Measurements from ENCODE around the gene RAD51B.
"Not testable (repeated sequence)": the region's sequence is repeated elsewhere in the genome, so short reads cannot be mapped to it uniquely, and the experiment has no call there.

RAD51B gene

DNA sequence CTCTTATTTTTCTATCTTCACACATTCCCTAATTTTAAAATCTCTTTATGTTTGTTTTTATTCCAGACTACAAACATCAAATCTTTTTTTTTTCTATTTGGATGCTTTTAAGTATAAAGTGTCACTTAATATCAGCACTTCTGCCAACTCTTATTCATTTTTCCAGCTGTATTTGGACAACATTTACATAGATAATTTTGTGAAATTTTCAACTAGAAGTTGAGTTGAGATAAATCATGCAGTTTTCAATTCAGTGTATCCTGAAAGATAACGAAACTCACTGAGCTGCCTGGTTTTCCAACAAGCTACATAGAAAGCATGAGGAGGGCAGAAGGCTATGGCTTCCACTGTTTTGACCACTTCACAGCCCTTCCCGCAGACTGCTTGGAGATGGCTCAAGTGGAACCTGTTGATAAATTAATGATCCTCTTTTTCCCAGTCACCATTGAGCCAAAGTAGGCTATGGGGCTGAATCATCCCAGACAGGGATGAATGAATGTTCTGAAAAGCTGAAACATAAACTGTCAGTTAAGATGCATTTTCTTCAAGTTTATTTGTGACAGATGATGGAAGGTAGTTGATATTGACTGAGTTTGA is 213.9 kb downstream of the RAD51B start:
- DNase-seq = no peak

DNA sequence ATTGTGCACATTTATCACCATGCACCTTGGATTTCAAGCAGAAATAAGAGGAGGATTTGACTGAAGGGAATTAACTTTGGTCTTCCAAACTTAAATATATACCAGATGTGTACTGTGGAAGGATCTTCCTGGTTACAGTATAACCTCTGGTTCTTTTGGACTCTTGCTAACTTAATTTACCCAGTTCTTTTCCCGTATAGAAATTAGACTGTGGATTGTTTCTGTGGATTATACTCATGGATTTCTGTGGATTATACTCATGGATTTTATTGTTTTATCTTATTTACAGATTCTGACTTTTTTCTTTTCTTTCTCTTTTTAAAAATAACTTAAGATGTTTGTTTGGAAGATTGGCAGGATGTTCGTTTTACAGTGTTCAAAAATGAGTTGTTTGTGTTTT is 215.3 kb downstream of the RAD51B start:
- no peak for DNase-seq

DNA sequence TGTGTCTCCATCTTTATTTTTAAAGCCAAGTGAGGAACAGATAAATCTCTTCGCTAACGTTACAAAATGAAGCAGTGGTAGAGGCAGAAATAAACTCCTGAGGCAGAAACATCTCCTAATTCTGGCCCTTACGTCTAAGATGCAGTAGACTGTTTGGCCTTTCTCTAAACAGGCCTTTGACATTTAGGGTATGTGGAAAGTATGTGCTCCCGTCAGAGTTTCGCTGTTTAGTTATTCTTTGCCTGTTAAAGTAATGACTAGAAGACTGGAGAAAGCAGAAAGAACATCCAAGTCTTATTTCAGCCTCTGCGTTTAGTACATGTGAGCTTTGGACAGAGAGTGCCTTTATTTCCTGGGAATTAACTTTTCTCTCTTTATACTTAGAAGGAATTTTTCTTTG is 216.6 kb downstream of the RAD51B start:
- DNase-seq = no peak

DNA sequence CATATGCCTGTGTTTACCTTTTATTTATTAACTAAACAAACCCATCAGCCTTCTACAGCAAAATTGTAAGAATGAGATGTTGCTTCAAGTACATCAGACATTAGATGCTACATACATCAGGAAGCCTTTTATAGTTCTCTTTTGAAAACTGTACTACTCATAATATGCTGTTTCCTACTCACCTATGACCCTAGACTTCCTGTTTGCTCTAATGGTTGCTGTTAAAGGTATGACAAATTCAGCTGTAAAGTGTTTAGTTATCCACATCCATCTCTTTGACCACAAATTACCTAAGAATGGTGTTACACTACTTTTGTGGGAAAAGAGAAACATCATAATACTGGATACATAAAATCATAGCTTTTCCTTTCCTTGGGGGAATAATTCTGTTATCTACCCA is 220.0 kb downstream of the RAD51B start:
- DNase-seq = no peak

DNA sequence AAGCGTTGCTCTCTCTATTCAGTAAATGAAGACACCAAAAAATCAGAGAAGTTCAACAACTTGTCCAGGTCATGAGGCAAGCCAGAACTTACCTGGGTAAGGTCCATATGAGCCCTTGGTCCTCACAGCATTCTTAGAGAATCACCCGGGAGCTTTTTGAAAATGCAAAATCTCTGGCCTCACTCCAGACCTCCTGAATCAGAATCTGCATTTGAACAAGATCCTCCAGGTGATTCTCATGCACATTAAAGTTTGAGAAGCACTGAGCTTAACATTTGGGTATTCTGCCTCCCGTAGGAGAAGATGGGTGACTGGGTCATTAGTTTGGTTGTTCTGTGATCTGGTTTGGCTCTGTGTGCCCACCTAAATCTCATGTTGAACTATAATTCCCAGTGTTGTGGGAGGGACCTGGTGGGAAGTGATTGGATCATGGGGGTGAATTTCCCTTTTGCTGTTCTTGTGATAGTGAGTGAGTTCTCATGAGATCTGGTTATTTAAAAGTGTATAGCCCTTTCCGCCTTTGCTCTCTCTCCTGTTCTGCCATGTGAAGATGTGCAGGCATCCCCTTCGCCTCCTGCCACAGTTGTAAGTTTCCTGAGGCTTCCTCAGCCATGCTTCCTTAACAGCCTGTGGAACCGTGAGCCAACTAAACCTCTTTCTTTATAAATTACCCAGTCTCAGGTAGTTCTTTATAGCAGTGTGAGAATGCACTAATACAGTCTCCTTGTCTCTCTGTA is 221.2 kb downstream of the RAD51B start:
- DNase-seq = no peak

DNA sequence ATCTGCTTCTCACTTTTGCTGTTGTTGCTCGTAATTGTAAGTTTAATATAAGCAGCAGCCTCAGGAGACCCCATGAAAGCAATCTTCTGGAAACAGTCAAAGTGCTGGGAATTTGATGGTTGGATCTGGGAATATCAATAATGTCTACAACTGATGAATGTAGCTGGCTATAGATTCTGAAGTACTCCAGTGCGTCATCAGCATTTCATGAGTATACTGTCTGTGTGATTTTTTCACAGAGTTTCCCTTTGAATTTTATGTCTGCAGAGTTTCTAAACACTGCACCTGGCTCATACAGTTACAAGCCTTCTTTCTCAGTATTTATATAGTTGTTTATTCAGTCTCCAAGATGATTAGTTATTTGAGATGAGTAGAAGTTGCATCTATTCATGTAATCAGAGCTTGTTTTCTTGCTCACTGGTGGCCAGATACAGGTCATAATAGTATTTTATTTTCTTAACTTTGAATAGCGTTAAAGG is 222.3 kb downstream of the RAD51B start:
- DNase-seq = no peak

DNA sequence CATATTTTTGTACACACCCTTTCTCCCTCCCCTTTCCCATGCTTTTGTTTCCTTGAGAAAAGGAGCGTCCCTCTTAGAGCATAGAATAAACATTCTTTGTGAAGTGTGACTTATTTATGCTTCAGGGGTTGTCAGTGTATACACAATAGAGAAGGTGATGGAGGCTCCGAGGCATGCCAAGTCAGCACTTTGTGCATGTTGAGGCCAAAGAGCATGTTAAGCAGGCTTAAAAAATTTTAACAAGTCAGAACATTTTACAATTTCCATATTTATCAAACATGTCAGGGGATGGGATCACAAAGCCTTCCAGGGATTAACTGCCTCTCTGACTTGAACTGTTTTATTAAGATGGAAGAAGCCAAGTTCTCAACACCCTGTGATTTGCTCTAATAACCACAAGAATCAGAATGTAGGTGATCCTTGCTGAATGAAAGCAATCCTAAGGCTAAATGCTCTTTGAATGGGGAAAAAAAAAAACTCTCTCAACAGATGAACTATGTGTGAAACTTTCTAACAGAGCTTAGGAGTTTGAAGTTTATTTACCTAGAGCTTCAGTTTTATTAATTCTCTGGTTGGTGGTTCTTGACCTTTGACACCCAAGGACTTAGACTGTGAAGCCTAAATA is 223.1 kb downstream of the RAD51B start:
- no peak for DNase-seq

DNA sequence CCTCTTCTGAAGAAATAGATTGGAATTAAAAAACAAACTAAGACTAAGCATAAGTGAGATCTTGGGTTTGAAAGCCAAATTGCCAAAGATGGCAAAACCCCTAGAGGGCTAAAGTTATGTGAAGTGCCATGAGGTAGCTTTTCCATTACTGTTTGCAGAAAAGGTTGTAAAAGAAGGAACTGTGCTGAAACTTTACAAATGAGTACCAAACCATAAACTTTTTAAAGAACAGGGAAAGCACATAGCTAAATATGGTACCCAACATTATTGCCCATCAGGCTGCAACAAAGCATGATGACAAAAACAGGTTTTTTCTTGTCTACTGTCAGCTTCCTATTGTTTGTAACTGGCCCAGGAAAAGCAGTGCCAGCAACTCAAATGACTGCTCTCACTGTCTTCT is 224.2 kb downstream of the RAD51B start:
- DNase-seq = no peak

DNA sequence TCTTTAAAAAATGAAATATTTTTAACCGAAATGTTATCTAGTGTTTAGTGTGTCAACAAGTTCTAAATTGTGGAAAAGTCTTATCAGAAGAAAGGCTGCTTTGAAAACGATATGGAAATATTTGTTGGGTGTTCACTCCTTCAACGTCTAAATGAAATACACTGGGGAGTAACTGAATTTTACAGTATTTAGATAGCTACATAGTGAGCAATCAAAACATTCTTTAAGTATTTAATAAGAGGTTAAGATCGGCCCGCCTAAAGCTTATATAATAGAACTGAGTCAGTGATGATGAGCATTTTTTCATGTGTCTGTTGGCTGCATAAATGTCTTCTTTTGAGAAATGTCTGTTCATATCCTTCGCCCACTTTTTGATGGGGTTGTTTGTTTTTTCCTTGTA is 228.3 kb downstream of the RAD51B start:
- DNase-seq = no peak

DNA sequence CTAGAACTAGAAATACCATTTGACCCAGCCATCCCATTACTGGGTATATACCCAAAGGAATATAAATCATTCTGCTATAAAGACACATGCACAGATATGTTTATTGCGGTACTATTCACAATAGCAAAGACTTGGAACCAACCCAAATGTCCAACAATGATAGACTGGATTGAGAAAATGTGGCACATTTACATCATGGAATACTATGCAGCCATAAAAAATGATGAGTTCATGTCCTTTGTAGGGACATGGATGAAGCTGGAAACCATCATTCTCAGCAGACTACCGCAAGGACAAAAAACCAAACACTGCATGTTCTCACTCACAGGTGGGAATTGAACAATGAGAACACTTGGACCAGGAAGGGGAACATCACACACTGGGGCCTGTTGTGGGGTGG is 229.2 kb downstream of the RAD51B start:
- not testable (repeated sequence) for DNase-seq

DNA sequence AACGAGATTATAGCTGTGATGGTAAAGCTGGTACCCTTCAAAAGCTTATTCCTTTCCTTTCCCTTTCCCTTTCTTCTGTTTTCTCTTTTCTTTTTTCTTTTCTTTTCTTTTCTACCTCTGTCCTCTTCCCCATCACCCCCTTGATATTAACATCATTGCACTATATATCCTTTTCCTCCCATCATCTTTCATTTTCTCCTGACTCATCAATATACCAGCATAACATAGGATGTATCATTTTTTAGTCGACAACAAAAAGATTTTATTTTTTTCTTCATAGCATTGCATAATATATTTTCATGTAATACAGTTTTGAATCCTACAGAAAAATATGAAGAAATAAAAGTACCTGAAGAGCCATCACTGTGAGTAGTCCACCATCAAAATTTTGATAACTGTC is 230.6 kb downstream of the RAD51B start:
- DNase-seq = no peak

DNA sequence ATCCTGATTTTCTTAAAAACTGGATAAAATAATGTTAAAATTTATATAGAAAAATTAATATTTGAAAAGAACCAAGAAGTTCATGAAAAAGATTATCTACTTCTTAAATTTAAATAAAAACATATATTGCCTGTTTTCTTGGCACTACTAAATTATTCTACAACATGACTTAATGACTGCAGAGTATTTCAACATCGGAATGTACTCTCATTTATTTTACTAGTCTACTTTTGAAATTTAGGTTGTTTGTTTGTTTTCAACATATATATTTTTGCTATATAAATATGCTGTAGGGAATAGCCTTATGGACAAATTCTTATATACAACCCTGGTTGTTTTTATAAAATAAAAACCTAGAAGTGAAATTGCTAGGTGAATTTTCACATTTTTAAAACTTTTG is 231.6 kb downstream of the RAD51B start:
- DNase-seq = no peak

DNA sequence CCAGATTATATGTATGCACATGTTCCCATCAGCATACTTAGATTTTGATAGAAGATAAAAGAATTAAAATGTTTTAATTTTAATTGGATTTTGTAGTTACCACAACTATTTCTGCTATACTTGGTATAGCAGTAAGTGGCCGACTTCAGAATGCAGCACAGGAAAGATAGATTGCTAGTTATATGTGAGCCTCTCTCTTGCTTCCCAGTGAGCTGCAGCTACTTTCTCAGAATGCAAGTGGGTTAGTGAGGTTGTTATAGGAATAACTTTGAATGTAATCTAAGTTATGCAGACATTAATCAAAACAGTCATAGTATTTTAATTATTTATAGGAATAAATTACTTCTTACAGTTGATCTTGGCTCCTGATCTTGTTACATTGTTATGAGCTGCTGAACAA is 240.6 kb downstream of the RAD51B start:
- no peak for DNase-seq

DNA sequence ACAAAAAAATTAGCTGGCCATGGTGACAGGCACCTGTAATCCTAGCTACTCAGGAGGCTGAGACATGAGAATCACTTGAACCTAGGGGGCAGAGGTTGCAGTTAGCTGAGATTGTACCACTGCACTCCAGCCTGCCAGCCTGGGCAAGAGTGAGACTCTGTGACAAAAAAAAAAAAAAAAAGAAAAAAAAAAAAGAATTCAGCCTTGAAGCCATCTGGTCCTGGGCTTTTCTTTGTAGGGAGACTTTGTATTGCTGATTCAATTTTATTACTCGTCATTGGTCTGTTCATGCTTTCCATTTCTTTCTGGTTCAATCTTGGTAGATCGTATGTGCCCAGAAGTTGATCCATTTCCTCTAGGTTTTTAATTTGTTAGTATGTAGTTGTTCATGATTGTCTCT is 243.1 kb downstream of the RAD51B start:
- DNase-seq = no peak

DNA sequence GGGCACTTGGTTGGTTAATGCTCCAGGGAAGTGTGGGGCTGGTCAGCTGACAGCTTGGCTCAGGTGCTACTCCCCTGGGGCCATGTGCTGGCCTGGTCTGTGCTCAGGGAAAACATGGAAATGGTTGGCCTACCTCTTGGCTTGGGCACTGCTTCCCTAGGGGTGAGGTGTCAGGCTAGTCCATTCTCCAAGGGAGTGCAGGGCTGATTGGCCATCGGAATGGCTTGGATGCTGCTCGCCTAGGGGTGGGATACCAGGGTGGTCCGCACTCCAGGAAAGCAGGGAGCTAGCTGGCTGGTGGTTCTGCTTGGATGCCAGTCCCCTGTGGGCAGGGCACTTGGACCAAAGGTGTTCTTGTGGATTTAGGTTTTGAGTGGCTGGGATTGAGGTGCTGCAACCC is 245.7 kb downstream of the RAD51B start:
- DNase-seq = no peak

DNA sequence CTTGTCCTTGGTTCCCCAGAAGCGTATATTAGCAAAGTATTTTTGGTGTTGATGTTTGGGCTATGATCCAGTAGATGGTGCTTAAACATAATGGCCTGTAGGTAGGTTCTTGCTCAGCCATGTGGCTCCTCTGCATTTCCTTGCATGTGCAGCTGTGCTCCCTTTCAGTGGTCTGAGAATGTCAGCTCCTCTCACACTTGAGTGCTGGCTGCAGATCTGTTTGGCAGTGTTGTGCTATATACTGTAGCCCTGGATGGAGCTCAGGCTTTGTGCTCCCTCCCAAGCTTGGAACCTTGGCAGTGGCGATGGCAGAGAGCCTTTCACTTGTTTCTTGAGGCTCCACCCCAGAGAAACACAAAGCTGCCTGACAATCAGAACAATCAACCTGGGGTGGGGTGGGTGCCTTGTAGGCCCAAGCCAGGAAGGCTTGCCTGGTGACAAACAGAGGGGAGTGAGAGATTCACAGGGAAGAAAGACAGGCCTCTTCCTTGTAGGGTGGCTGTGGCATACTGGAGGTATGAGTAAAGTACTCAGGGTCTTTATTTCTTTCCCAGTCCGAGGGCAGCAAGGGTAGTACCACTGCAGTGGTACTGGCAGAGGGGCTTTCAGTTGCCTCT is 255.3 kb downstream of the RAD51B start:
- DNase-seq = no peak

DNA sequence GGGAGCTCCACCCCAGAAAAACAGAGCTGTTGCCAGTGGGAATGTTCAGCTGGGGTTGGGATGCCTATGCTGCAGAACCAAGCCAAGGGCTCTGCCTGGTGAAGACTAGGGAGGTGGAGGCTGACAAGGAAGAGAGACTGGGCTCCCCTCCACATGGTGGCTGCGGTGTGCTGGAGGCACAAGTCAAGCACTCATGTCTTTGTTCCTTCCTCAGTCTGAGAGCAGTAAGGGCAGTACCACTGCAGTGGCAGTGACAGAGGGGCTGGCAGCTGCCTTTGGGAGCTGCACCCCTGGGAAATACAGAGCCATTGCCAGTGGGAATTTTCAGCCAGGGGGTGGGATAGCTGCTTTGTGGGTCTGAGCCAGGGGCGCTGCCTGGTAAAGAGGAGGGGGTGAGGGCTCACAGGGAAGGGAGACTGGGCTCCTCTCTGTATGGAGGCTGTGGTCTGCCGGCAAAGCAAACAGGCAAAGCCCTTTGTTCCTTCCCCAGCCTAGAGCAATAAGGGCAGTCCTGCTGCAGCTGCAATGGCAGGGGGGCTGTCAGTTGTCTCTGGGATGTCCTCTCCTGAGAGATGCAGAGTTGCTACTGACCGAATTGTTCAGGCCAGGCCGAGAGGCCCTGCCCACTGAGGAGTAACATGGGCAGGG is 255.9 kb downstream of the RAD51B start:
- DNase-seq = no peak

DNA sequence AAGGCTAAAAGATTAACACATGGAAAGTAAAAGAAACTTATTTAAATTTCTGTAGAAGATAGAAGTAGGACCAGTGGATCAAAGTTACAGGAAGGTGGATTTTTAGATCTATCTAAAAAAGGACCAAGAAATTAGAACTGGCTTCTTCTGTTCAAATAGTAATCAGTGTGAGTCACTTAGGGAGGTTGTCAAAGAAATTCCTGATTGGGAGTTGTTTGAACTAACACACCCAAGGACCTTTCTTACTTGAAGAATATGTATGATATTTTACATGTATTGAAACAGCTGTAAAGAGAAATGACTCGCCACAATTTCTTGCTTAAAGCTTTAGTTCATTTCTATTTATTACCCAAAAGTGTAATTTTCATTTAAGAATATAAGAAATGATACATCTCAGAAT is 256.9 kb downstream of the RAD51B start:
- DNase-seq = no peak

DNA sequence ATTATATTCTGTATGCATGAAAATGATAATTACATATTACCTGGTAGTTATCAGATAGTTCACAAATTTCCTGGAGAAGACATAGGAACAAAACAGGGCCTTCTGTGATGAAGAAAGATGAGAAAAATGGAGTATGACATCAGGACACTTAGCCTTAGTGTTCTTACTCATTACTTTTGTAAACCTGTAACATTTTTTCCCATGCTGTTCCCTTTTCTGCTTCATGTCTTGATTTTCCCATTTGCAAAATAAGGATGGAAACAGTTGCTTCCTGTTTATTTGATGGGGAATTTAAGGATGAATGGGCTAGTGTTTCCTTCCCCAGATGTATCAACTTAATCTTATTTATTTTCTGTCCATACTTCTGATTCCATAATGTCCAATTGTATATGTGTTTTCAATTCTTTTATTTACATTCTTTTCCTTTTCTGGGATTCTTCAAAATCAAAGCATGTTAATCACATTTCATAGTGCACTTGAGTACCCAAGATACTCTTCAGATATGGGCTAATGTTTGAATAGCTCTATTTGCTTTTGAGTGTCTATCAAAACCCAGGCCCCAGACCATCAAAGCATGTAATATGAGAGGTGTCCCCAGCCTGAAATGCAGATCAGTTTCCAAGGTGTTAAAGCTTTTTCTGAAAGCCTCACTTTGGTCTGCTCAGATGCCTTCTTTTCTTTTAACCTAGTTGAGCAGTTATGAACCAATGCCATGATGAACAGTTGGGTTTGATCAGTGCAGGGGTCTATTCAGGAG is 260.5 kb downstream of the RAD51B start:
- no peak for DNase-seq

DNA sequence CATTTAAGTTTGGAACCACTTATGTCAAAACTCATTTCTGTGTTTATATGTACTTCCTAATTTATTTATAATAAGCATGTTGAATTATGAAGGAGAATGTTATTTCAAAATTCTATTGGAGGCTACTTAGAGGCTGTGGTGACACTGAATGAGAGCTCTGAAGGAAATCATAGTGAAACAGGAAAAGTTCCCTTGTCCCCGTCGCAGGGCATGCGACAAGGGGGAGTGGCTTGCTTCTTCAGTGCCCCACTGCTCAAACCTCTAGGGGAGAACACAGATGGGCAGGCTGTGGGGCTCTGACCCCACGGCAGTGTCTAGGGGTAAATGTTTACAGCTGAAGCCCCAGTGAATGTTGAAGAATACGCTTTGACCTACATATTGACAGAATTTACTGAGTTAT is 261.9 kb downstream of the RAD51B start:
- no peak for DNase-seq

DNA sequence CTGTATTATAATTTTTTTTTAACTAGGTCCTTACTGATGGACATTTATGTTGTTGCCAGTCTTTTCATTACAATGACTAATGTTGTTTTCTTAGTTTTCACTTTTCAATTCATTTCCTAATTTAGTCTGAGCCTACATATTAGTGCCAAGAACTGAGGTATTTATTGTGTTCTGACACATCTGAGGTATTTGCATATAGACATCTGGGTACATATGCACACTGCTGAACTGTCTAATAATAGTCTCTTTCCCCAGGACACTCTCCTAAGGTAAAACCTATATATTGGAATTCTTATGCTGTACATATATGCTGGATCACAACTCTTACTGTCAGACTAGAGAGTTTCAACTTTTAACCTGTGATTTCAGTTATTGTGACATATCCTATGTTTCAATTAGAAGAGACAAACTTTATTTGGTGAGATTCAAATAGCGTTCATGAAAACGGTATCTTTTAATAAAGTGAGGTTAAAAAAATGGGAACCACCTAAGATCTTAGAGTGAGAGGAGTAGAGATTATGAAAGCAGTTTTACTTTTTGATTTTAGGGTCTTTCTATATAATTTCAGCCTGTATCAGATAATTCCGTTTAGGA is 263.2 kb downstream of the RAD51B start:
- no peak for DNase-seq

DNA sequence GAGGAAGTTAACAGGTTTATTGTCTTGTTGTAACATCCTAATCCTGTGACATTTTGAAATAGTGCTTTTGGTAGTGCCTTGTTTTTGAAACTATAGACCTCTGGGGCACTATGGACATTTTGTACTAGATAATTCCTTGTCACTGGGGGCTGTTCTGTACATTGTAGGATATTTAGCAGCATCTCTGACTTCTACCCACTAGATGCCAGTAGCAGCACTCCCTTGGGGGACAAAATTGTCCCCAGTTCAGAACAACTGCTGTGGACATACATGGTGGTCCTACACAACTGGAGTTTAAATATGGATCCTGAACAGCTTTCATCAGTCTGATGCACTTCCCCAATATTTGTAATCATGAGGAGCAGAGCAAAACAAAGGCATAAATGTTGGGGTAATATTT is 264.7 kb downstream of the RAD51B start:
- no peak for DNase-seq
